Activated CD8-positive, alpha-beta T cell treated with anti-CD3 and anti-CD28 coated beads, Interleukin-2, amount 10 ng/mL, durations not matched to agents 7 days and 5 days (primary cell): ENCODE data around the gene MAGEF1. TPM values are rescaled to one million over a fixed set of nuclear protein-coding genes. Genes with fewer than 3 reads are reported as not detected.
A peak's percentile ranks its signal among the peaks of the same experiment; 100 is the strongest.

Experiments
- ATAC-seq: fragments of 150-1000 bp; cut with Tn5 transposase; one replicate; pipeline ENCODE4 v1.10.0; 2021; ENCODE audit warnings: moderate library complexity
- CTCF ChIA-PET: fragments of 350-600 bp; sonication (Branson Sonifier 250); formaldehyde crosslinking; loops from one replicate; lab custom pipeline; 2021; ENCODE audit warnings: antibody characterized with exemption; lab: Charles Lee
- POLR2A ChIA-PET: fragments of 350-600 bp; sonication (Branson Sonifier 250); formaldehyde crosslinking; loops from one replicate; lab custom pipeline; 2021; ENCODE audit warnings: antibody characterized with exemption; lab: Charles Lee
- DNase-seq: peaks from one replicate; pipeline ENCODE4 v3.0.0-alpha.2; 2020
- H3K27ac Mint-ChIP-seq: one replicate; pipeline ENCODE4 v1.8.0; 2021; ENCODE audit warnings: mild to moderate bottlenecking, mixed read lengths
- H3K27me3 Mint-ChIP-seq: one replicate; pipeline ENCODE4 v1.8.0; 2021; ENCODE audit warnings: low read depth, mixed read lengths
- H3K36me3 Mint-ChIP-seq: one replicate; pipeline ENCODE4 v1.8.0; 2021; ENCODE audit warnings: low read depth, mixed read lengths
- H3K4me1 Mint-ChIP-seq: one replicate; pipeline ENCODE4 v1.8.0; 2021; ENCODE audit warnings: low read depth, mixed read lengths
- H3K4me3 Mint-ChIP-seq: one replicate; pipeline ENCODE4 v1.8.0; 2021; ENCODE audit warnings: mild to moderate bottlenecking, mixed read lengths
- H3K9me3 Mint-ChIP-seq: one replicate; pipeline ENCODE4 v1.8.0; 2022; ENCODE audit warnings: mixed read lengths; ENCODE audit not compliant: insufficient read depth
- total RNA-seq, 2 experiments: library from RNA; stranded (reverse); gene quantifications; one replicate each; pipeline ENCODE4 v1.2.3, GENCODE V29; 2021

The MAGEF1 gene
- total RNA-seq, 2 experiments from 2014 or later = 2.0 to 2.1 TPM

GRCh38 chr3:184751204-184752040 lies 39.6 kb upstream of the MAGEF1 start:
- no peak overlapping the region for H3K27ac Mint-ChIP-seq
- CTCF ChIA-PET = interaction anchor here (1.0 to 1.6 kb wide), 3 partner anchors 25 to 27 kb away, joined by 3 read pairs; no protein-coding TSS in a partner anchor
- POLR2A ChIA-PET = no interaction called here

GRCh38 chr3:184750349-184751083 lies 38.7 kb upstream of the MAGEF1 start:
- Mint-ChIP-seq H3K36me3 (no peaks in the 10 kb centered on the region), H3K4me1 (no peaks in the 10 kb centered on the region), H3K27me3 (peaks cover 12% of the 10 kb centered on the region), H3K27ac (no peak overlapping the region), H3K9me3 (no peaks in the 10 kb centered on the region), H3K4me3 (no peak overlapping the region)
- DNase-seq (no peak), ATAC-seq (no peak)
- ChIA-PET CTCF (interaction anchor here (0.6 to 1.6 kb wide), 4 partner anchors 24 to 590 kb away, joined by 3 read pairs; no protein-coding TSS in a partner anchor), POLR2A (no interaction called here)

More at GRCh38 chr3:184751204-184752040, 39.6 kb upstream of the MAGEF1 start:
- H3K4me1 Mint-ChIP-seq = no peaks in the 10 kb centered on the region
- peaks cover 12% of the 10 kb centered on the region for H3K27me3 Mint-ChIP-seq
- DNase-seq = no peak
- H3K36me3 Mint-ChIP-seq = no peaks in the 10 kb centered on the region
- ATAC-seq = no peak
- H3K9me3 Mint-ChIP-seq = no peaks in the 10 kb centered on the region
- H3K4me3 Mint-ChIP-seq = no peak overlapping the region

DNA sequence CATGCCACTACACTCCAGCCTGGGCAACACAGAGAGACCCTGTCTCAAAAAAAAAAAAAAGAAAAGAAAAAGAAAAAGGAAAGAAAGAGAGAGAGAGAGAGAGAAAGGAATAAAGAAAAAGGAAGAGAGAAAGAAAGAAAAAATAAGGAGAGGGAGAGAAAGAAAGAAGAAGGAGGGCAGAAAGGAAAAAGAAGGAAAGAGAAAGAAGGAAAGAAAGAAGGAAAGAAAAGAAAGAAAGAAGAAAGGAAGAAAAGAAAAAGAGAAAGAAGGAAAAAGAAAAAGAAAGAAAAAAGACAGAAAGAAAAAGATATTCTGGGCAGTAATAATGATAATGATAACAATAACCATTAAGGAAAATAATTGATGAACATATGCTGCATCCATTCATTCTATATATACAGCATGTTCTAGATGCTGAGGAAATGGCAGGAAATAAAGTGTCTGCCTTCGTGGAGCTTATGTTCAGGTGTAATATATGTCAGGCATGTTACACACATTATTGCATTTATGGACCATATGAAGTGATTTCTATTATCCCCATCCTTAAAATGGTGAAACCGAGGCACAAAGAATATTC lies 37.4 kb upstream of the MAGEF1 start:
- Mint-ChIP-seq H3K4me3 (no peak overlapping the region), H3K36me3 (no peaks in the 10 kb centered on the region), H3K27ac (no peak overlapping the region), H3K27me3 (peaks cover 12% of the 10 kb centered on the region), H3K4me1 (no peaks in the 10 kb centered on the region), H3K9me3 (no peaks in the 10 kb centered on the region)
- CTCF ChIA-PET = interaction anchor here (0.6 to 1.0 kb wide), 3 partner anchors 10 to 185 kb away, joined by 3 read pairs; no protein-coding TSS in a partner anchor
- POLR2A ChIA-PET = no interaction called here
- no peak for DNase-seq
- ATAC-seq = no peak

DNA sequence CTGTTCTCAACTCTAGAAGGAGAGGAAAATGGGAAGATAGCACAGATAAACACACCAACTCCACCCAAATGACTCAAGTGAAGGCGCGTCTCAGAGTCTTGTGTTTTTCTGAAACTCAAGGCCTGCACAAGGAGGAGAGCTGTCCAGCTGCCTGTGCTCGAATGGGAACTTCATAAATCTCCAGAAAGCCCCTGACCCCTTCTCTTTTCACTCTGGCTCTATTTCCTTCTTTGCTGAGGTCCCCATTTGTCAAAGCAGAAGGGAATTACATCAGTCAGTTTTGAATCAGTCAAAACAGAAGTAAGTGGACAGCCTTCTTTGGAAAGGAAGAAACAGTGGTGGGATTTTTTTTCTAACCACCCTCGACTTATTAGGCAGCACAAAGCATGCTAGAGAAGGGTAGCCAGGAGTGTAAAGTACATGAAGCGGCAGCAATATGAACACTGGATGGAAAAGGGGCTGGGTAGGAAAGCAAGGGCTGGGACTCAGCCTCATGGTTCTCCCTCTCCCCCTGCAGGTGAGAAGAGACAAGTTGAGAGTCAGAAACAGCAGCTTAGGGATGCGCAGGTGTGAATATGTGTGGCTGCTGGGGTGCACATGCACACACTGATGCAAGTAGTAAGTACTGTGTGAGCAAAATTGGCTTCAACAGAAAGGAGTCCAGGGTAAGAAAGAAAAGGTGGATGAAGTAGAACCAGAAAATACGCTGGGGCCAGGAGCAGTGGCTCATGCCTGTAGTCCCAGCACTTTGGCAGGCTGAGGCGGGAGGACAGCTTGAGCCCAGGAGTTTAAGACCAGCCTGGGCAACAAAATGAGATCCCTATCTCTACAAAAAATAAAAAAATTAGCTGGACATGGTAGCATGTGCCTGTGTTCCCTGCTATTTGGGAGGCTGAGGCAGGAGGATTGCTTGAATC lies 36.6 kb upstream of the MAGEF1 start:
- Mint-ChIP-seq H3K4me1 (no peaks in the 10 kb centered on the region), H3K27ac (no peak overlapping the region), H3K4me3 (no peak overlapping the region), H3K36me3 (no peaks in the 10 kb centered on the region), H3K9me3 (no peaks in the 10 kb centered on the region), H3K27me3 (peaks cover 12% of the 10 kb centered on the region)
- CTCF ChIA-PET = interaction anchor here (0.8 to 1.0 kb wide), 2 partner anchors 9 to 184 kb away, joined by 3 read pairs; no protein-coding TSS in a partner anchor
- no peak for DNase-seq
- POLR2A ChIA-PET = no interaction called here
- ATAC-seq = peak; percentile 65

DNA sequence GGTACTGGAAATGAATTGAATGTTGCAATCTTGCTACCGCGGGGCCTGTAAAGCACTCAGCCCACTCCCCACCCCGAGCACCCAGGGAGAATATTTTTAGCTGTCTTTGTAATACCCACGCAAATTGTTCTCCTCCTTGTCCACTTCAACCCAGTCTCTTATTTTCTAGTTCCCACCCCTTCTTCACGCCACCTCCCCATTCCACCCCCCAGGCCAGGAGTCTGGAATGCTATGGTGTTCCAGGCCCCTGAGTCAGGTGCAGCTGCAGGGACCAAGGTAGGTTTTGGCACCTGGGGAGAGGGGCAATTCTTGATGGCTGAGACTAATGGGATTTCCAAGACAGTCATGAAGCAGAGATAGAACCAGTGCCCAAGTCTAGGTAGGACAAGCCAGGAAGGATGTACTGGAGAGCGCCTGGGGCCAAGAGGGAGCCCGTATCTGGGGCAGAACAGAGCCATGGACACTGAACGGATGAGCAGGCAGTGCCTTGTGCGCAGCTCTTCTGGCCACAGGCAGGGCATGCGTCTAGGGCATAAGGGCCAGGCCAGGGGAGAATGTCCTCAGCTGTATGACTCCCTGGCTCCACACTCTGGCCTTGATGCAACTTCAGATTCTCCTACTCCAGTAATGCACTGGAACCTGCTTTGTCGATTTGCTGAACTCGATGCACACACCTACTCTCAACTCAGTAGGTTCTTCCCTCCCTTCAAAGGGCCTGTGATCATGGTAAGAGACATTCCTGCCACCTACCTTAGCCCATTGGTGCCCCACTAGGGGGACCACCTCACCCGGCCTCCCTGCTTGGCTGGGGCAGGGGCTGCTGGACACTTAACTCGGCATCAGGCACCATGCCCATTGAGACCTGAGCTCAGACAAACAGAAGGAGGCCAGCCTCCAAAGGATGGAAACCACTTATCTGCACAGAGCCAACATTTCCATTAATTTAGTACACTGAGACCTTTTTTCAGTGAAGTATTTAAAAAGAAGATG lies 34.6 kb upstream of the MAGEF1 start:
- Mint-ChIP-seq H3K36me3 (no peaks in the 10 kb centered on the region), H3K27ac (no peak overlapping the region), H3K4me3 (no peak overlapping the region), H3K9me3 (no peaks in the 10 kb centered on the region), H3K4me1 (no peaks in the 10 kb centered on the region), H3K27me3 (peaks cover 8% of the 10 kb centered on the region)
- DNase-seq = no peak
- ChIA-PET POLR2A (no interaction called here), CTCF (no interaction called here)
- ATAC-seq = no peak

DNA sequence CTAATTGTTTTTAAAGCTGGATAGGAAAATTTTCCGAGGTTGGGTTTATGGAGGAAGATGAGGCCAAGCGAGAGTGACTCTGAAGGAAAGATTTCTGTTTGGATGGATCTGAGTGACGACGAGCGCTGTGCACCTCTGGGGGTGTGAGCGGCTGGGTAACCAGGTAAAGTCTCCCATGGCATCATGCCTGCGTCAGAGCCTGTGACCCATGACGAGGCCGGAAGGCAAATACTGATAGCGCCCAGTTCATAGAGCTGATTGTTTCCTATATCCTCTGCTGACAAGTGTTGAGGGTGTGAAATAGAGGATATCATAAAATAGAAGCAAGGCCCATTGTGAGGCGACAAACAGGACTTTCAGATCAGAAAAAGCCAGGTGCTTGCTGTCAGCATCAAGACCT lies 33.7 kb upstream of the MAGEF1 start:
- CTCF ChIA-PET = no interaction called here
- POLR2A ChIA-PET = no interaction called here
- Mint-ChIP-seq H3K27me3 (peaks cover 8% of the 10 kb centered on the region), H3K4me3 (no peak overlapping the region), H3K9me3 (no peaks in the 10 kb centered on the region), H3K27ac (no peak overlapping the region), H3K4me1 (peaks cover 2% of the 10 kb centered on the region), H3K36me3 (no peaks in the 10 kb centered on the region)
- DNase-seq (no peak), ATAC-seq (no peak)

GRCh38 chr3:184743248-184743647 lies 31.4 kb upstream of the MAGEF1 start:
- POLR2A ChIA-PET = no interaction called here

GRCh38 chr3:184742676-184743135 lies 30.8 kb upstream of the MAGEF1 start:
- Mint-ChIP-seq H3K27me3 (peaks cover 10% of the 10 kb centered on the region), H3K9me3 (no peaks in the 10 kb centered on the region), H3K4me3 (no peak overlapping the region), H3K36me3 (no peaks in the 10 kb centered on the region), H3K27ac (no peak overlapping the region), H3K4me1 (peaks cover 3% of the 10 kb centered on the region)
- ChIA-PET POLR2A (no interaction called here), CTCF (interaction anchor here (0.7 to 2.9 kb wide), 4 partner anchors 16 to 325 kb away, joined by 3 to 9 read pairs (median 6); no protein-coding TSS in a partner anchor)
- DNase-seq = no peak
- ATAC-seq = no peak

More at GRCh38 chr3:184743248-184743647, 31.4 kb upstream of the MAGEF1 start:
- H3K36me3 Mint-ChIP-seq = no peaks in the 10 kb centered on the region
- CTCF ChIA-PET = interaction anchor here (1.9 to 2.9 kb wide), 3 partner anchors 16 to 34 kb away, joined by 4 to 9 read pairs (median 7); no protein-coding TSS in a partner anchor
- no peaks in the 10 kb centered on the region for H3K9me3 Mint-ChIP-seq
- no peak for ATAC-seq
- peaks cover 10% of the 10 kb centered on the region for H3K27me3 Mint-ChIP-seq
- H3K4me1 Mint-ChIP-seq = peaks cover 3% of the 10 kb centered on the region
- no peak for DNase-seq
- no peak overlapping the region for H3K27ac Mint-ChIP-seq
- no peak overlapping the region for H3K4me3 Mint-ChIP-seq

DNA sequence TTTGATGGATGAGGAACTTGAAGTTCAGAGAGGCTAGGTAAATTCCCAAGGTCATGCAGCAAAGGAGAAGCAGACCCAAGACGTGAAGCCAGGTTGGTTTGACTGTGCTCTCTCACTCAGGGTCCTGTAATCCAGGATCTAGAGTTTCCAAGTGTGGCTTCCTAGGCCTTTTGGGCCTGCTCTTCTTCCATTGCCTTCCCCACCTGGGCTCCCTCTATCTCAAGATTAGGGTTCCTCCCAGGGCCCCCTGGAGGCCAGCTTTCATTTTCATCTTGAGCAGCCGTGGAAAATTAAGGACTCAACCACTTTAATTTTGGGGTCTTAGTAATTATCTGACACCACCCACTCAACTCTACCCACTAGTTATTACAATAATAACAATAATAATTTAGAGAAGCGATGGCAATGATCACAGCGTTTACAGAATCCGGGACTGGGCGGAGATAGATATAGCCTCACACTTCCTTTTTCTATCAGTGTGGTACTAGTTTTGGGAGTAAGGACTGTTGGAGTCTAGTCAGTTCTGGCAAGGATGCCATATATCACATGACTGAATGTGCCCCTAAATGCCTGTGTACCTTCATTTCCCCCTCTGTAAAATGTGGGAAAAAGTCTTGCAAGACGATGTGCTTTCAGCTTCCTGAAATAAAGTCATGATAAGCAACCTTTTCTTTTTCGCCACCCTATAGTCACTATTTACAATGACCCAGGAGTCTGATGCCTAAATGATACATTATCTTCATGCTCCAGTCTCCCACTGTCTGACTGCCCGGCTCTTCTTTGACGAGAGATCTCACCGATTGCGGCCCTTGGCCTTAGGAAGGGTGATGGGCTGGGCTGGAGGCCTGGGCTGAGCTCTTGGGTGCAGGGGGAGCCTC lies 30.2 kb upstream of the MAGEF1 start:
- no peak for DNase-seq

More for the DNA sequence above, 30.2 kb upstream of the MAGEF1 start:
- H3K4me1 Mint-ChIP-seq = peaks cover 3% of the 10 kb centered on the region
- H3K27me3 Mint-ChIP-seq = peaks cover 10% of the 10 kb centered on the region
- H3K36me3 Mint-ChIP-seq = no peaks in the 10 kb centered on the region
- POLR2A ChIA-PET = no interaction called here
- H3K4me3 Mint-ChIP-seq = no peak overlapping the region
- H3K9me3 Mint-ChIP-seq = no peaks in the 10 kb centered on the region
- ATAC-seq = no peak
- CTCF ChIA-PET = interaction anchor here (0.7 to 2.9 kb wide), 3 partner anchors 16 to 324 kb away, joined by 3 to 7 read pairs (median 4); no protein-coding TSS in a partner anchor
- H3K27ac Mint-ChIP-seq = no peak overlapping the region
